Esophagus squamous epithelium (tissue), 5 donors: ENCODE measurements around the gene FBXO10. TPM values are rescaled to one million over a fixed set of nuclear protein-coding genes. Genes with fewer than 3 reads are reported as not detected.

Source experiments
- DNase-seq: peaks from one replicate; lab custom pipeline; 2025; lab: John Stamatoyannopoulos, UW
- H3K27ac ChIP-seq, 4 donors: fragments of 200-600 bp; sonication (generic); one replicate each; pipeline ENCODE4 v1.5.1; 2016 to 2019; ENCODE audit warnings: mild to moderate bottlenecking in 1 of 4
- H3K27me3 ChIP-seq, 4 donors: fragments of 200-600 bp; sonication (generic); 1 replicate in 3 of 4; 2 replicates in 1 of 4; pipeline versions ENCODE4 v1.5.1 to v1.6.0; 2017 to 2021; ENCODE audit warnings: antibody characterized with exemption in 1 of 4
- H3K36me3 ChIP-seq, 3 donors: fragments of 200-600 bp; sonication (generic); one replicate each; pipeline ENCODE4 v1.5.1; 2016 to 2019
- H3K4me1 ChIP-seq, 3 donors: fragments of 200-600 bp; sonication (generic); one replicate each; pipeline ENCODE4 v1.5.1; 2017 to 2019
- H3K4me3 ChIP-seq, 4 donors: fragments of 200-600 bp; sonication (generic); 1 replicate in 3 of 4; 2 replicates in 1 of 4; pipeline ENCODE4 v1.5.1; 2016 to 2019; ENCODE audit warnings: mild to moderate bottlenecking in 2 of 4, moderate library complexity in 1 of 4
- H3K9me3 ChIP-seq, 3 donors: fragments of 200-600 bp; sonication (generic); one replicate each; pipeline ENCODE4 v1.5.1; 2016 to 2019
- CTCF ChIP-seq, 6 experiments: fragments of 450-650 bp in 4 of 6; fragments of 200-600 bp in 2 of 6; sonication (generic) in 2 of 6; IDR thresholded peaks; one replicate each; pipeline ENCODE4 v1.5.1; 2016 to 2019; ENCODE audit warnings: antibody characterized with exemption in 6 of 6, mild to moderate bottlenecking in 4 of 6, moderate library complexity in 4 of 6
- POLR2A ChIP-seq, 4 donors: fragments of 450-650 bp; IDR thresholded peaks; one replicate each; pipeline ENCODE4 v1.6.1; 2017; ENCODE audit warnings: antibody characterized with exemption in 4 of 4, mild to moderate bottlenecking in 4 of 4, moderate library complexity in 3 of 4
- WGBS, 2 donors: methylation state at CpG; one replicate each; pipeline ENCODE4 v1.1.5; 2018; 5-methylcytosine and 5-hydroxymethylcytosine counted together
- intact Hi-C: fragments of 100-400 bp; cut with DNase I; formaldehyde crosslinking; loops from one replicate; pipeline ENCODE4 v1.15.0; 2022
- total RNA-seq, 4 donors: library from RNA; depleted of rRNA; stranded (reverse); fragments of >200 nt; gene quantifications; one replicate each; pipeline ENCODE4 v1.1.0, GENCODE V29; 2016
- donor health status: DM: yes; HTN: yes; CAD: no.

Gene FBXO10
- total RNA-seq, 4 donors from 2014 or later: 3.4 to 6.0 (median 4.4) TPM

- Histone ChIP-seq H3K4me1 (peaks cover 0 to 6% (median 1%) of the 10 kb centered on the region in 3 donors), H3K36me3 (peaks cover 0 to 73% (median 0%) of the 10 kb centered on the region in 3 donors), H3K27me3 (no peaks in the 10 kb centered on the region), H3K4me3 (no peak overlapping the region), H3K9me3 (no peaks in the 10 kb centered on the region), H3K27ac (no peak overlapping the region)
- intact Hi-C loops: no loop called here
- 79 to 92% methylated on average over 10 of the region's 10 CpGs for WGBS, 2 donors
- DNase-seq: no peak
- TF ChIP-seq CTCF (IDR thresholded peaks at IDR 0.05): no peak
- no peak for TF ChIP-seq POLR2A (IDR thresholded peaks at IDR 0.05)
Observed at GRCh38 chr9:37521111-37521510, 55.1 kb downstream of the FBXO10 start.

GRCh38 chr9:37520641-37521040, 55.5 kb downstream of the FBXO10 start:
- WGBS, 2 donors: 65 to 87% methylated on average over 3 of the region's 3 CpGs
- Histone ChIP-seq H3K9me3 (no peaks in the 10 kb centered on the region), H3K36me3 (peaks cover 0 to 68% (median 0%) of the 10 kb centered on the region in 3 donors), H3K4me3 (no peak overlapping the region), H3K27me3 (no peaks in the 10 kb centered on the region), H3K4me1 (peaks cover 0 to 11% (median 6%) of the 10 kb centered on the region in 3 donors), H3K27ac (no peak overlapping the region)
- no peak for DNase-seq
- no peak for TF ChIP-seq POLR2A (IDR thresholded peaks at IDR 0.05)
- TF ChIP-seq CTCF (IDR thresholded peaks at IDR 0.05): no peak
- intact Hi-C loops: no loop called here

GRCh38 chr9:37517923-37518322, 58.3 kb downstream of the FBXO10 start:
- no peak overlapping the region for H3K4me3 ChIP-seq
- intact Hi-C loops: no loop called here
- no peak overlapping the region for H3K27ac ChIP-seq
- DNase-seq: no peak
- no peaks in the 10 kb centered on the region for H3K27me3 ChIP-seq
- TF ChIP-seq POLR2A (IDR thresholded peaks at IDR 0.05): no peak
- no peak for TF ChIP-seq CTCF (IDR thresholded peaks at IDR 0.05)
- H3K9me3 ChIP-seq: no peaks in the 10 kb centered on the region
- H3K4me1 ChIP-seq: peaks cover 0 to 22% (median 7%) of the 10 kb centered on the region in 3 donors
- peaks cover 0 to 41% (median 0%) of the 10 kb centered on the region in 3 donors for H3K36me3 ChIP-seq
- WGBS, 2 donors: 92 to 97% methylated on average over 3 to 11 of the region's 13 CpGs

GRCh38 chr9:37515620-37516258, 60.4 kb downstream of the FBXO10 start:
- WGBS, 2 donors: 31 to 73% methylated on average over 5 to 6 of the region's 14 CpGs
- intact Hi-C loops: no loop called here

More at GRCh38 chr9:37515620-37516258, 60.4 kb downstream of the FBXO10 start:
- no peak for TF ChIP-seq CTCF (IDR thresholded peaks at IDR 0.05)
- TF ChIP-seq POLR2A (IDR thresholded peaks at IDR 0.05): no peak
- Histone ChIP-seq H3K4me1 (peaks cover 0 to 22% (median 7%) of the 10 kb centered on the region in 3 donors), H3K27ac (peak overlapping the region in 2 of 4 donors; percentile 35 to 53), H3K27me3 (no peaks in the 10 kb centered on the region), H3K9me3 (no peaks in the 10 kb centered on the region), H3K36me3 (peaks cover 0 to 26% (median 0%) of the 10 kb centered on the region in 3 donors), H3K4me3 (no peak overlapping the region)
- no peak for DNase-seq
